DOHH2 (cell line): Measurements from ENCODE around the gene SNRPB2.

Source experiments
- CTCF ChIP-seq: fragments of 200-600 bp; sonication (generic); IDR thresholded peaks from one replicate; pipeline ENCODE4 v1.5.1; 2014; ENCODE audit warnings: antibody characterized with exemption, mild to moderate bottlenecking, low read depth, low read length; ENCODE audit not compliant: poor library complexity, severe bottlenecking
- EZH2phosphoT487 ChIP-seq: fragments of 200-600 bp; sonication (generic); IDR thresholded peaks from 2 replicates; pipeline ENCODE4 v1.6.1; 2017; ENCODE audit warnings: borderline replicate concordance, mild to moderate bottlenecking, antibody characterized with exemption, low read length, moderate library complexity, mixed read lengths

GRCh38 chr20:16714751-16715150 lies 15.1 kb upstream of the SNRPB2 start:
- TF ChIP-seq CTCF (no peak), EZH2phosphoT487 (no peak)
